H1 (cell line): ENCODE data around the gene LAD1. TPM values are rescaled to one million over a fixed set of nuclear protein-coding genes. Genes with fewer than 3 reads are reported as not detected.

ENCODE experiments used
- BRCA1 ChIP-seq: IDR thresholded peaks from 2 replicates; pipeline ENCODE4 v1.6.1; 2012; ENCODE audit warnings: low read depth, low read length, improper control_type of control experiment
- CHD2 ChIP-seq: IDR thresholded peaks from 2 replicates; pipeline ENCODE4 v1.6.1; 2012; ENCODE audit warnings: low read length, improper control_type of control experiment
- PHF8 ChIP-seq: fragments of 200-600 bp; sonication (generic); conservative IDR thresholded peaks from 2 replicates; pipeline ENCODE4 v1.7.1; 2012; ENCODE audit warnings: low read depth, mild to moderate bottlenecking, inconsistent platforms, low read length, moderate library complexity
- POLR2A ChIP-seq, 2 experiments: IDR thresholded peaks; 1 replicate in 1 of 2; 2 replicates in 1 of 2; pipeline ENCODE4 v1.6.1; 2011; ENCODE audit warnings: low read depth in 2 of 2, low read length in 2 of 2, mild to moderate bottlenecking in 2 of 2; ENCODE audit errors: control extremely low read depth in 1 of 2
- SIX5 ChIP-seq: IDR thresholded peaks from 2 replicates; pipeline ENCODE4 v1.6.1; 2011; ENCODE audit warnings: mild to moderate bottlenecking, low read depth, low read length
- TBP ChIP-seq: IDR thresholded peaks from 2 replicates; pipeline ENCODE4 v1.6.1; 2011; ENCODE audit warnings: low read depth, low read length, improper control_type of control experiment
- polyA plus RNA-seq, 7 experiments: library from polyadenylated mRNA; depleted of rRNA in 3 of 7; stranded (reverse) in 5 of 7; unstranded in 2 of 7; fragments of >200 nt in 5 of 7; fragments of 200-250 nt in 2 of 7; gene quantifications; 1 replicate in 5 of 7; 2 replicates in 1 of 7; 4 replicates in 1 of 7; pipeline versions ENCODE4 v1.2.1 to v1.2.3, GENCODE V29; 2011 to 2013; ENCODE audit warnings: missing spikeins in 2 of 7, mixed read lengths in 2 of 7
- total RNA-seq: library from RNA; stranded (reverse); fragmentation: NEBNext Ultra II Directional; extraction: Animal tissue kit (Norgen Biotek cat#: 25700); gene quantifications from 2 replicates; pipeline ENCODE4 v1.2.1, GENCODE V29; 2021

Gene LAD1
- total and polyA plus RNA-seq, 2 of the 8 experiments (the other 6 are each of a cell fraction or from before 2014, with no cell fraction given): 9.3 to 32.8 TPM

GRCh38 chr1:201357211-201357610 is 41.9 kb downstream of the LAD1 start (continued):
- TF ChIP-seq BRCA1: no peak
- TF ChIP-seq CHD2: no peak
- no peak for TF ChIP-seq SIX5
- no peak for TF ChIP-seq TBP
- TF ChIP-seq PHF8: no peak
- TF ChIP-seq POLR2A (IDR thresholded peaks at IDR 0.05; ENCODE audit: control extremely low read depth in 1 of 2, low read depth in 2 of 2, low read length in 2 of 2): no peak
